HG03520 (cell line): ENCODE results near the gene SERPINA5.
"Not testable (repeated sequence)": the region's sequence is repeated elsewhere in the genome, so short reads cannot be mapped to it uniquely, and the experiment has no call there.

ENCODE experiments used
- ATAC-seq: cut with Tn5 transposase; IDR thresholded peaks from one replicate; pipeline ENCODE4 v1.9.1; 2021; ENCODE audit warnings: mild to moderate bottlenecking, moderate library complexity; ENCODE audit not compliant: unreplicated experiment

SERPINA5 gene

GRCh38 chr14:94598816-94599655, 17.8 kb downstream of the SERPINA5 start:
- no peak for ATAC-seq

- ATAC-seq, result no peak
Measured at GRCh38 chr14:94599656-94600004, 18.4 kb downstream of the SERPINA5 start.

- ATAC-seq, result no peak
Measured at GRCh38 chr14:94600148-94600545, 18.9 kb downstream of the SERPINA5 start.

- no peak for ATAC-seq
Measured at GRCh38 chr14:94601884-94602391, 20.7 kb downstream of the SERPINA5 start.

GRCh38 chr14:94602722-94603121, 21.5 kb downstream of the SERPINA5 start:
- ATAC-seq, result no peak

- no peak for ATAC-seq
Measured at GRCh38 chr14:94605361-94605760, 24.1 kb downstream of the SERPINA5 start.

GRCh38 chr14:94608966-94609365, 27.7 kb downstream of the SERPINA5 start:
- not testable (repeated sequence) for ATAC-seq

GRCh38 chr14:94611179-94611578, 30.0 kb downstream of the SERPINA5 start:
- no peak for ATAC-seq

- no peak for ATAC-seq
Measured at GRCh38 chr14:94612174-94612573, 30.9 kb downstream of the SERPINA5 start, which contains the start of gene SERPINA3. Gene SERPINA3 (plus strand): TSS chr14:94612391. CDS start chr14:94614442, 2,051 bp downstream.

- ATAC-seq, result no peak
Measured at GRCh38 chr14:94612580-94613554, 31.6 kb downstream of the SERPINA5 start.

- no peak for ATAC-seq
Measured at GRCh38 chr14:94613720-94614644, 32.8 kb downstream of the SERPINA5 start.

- no peak for ATAC-seq
Measured at GRCh38 chr14:94614802-94615201, 33.6 kb downstream of the SERPINA5 start.

- ATAC-seq, result no peak
Measured at GRCh38 chr14:94615254-94615653, 34.0 kb downstream of the SERPINA5 start.

GRCh38 chr14:94615823-94616570, 34.8 kb downstream of the SERPINA5 start:
- no peak for ATAC-seq

GRCh38 chr14:94617366-94617941, 36.2 kb downstream of the SERPINA5 start:
- ATAC-seq, result no peak

GRCh38 chr14:94617988-94618822, 37.0 kb downstream of the SERPINA5 start:
- ATAC-seq, result no peak

- no peak for ATAC-seq
Measured at GRCh38 chr14:94619297-94619696, 38.1 kb downstream of the SERPINA5 start.

GRCh38 chr14:94620597-94620996, 39.4 kb downstream of the SERPINA5 start:
- no peak for ATAC-seq
